H1 (cell line): ENCODE data around the gene APMAP. TPM values are rescaled to one million over a fixed set of nuclear protein-coding genes. Genes with fewer than 3 reads are reported as not detected.

Source experiments
- CTCF ChIA-PET: fragments of 300-600 bp; sonication (Branson Sonifier 250); formaldehyde crosslinking; loops from one replicate; lab custom pipeline; 2021; ENCODE audit not compliant: partially characterized antibody; lab: Charles Lee
- POLR2A ChIA-PET: fragments of 300-600 bp; sonication (Branson Sonifier 250); formaldehyde crosslinking; loops from one replicate; lab custom pipeline; 2021; ENCODE audit warnings: inconsistent platforms; ENCODE audit not compliant: partially characterized antibody; lab: Charles Lee
- DNase-seq, 2 experiments: peaks; one replicate each; pipeline versions ENCODE4 v3.0.0 to v3.0.0-alpha.2; 2010 to 2022; ENCODE audit warnings: low spot score in 2 of 2, low read depth in 1 of 2, mixed read lengths in 1 of 2
- FAIRE-seq: peaks from 2 replicates; lab custom pipeline; 2011; peaks lifted over from hg19 to GRCh38; lab: Jason Lieb, UNC
- H2AFZ ChIP-seq: 2 replicates; pipeline ENCODE4 v1.8.1; 2012; ENCODE audit warnings: low read length, inconsistent platforms
- H2AK5ac ChIP-seq: 2 replicates; pipeline ENCODE4 v1.6.1; 2013; ENCODE audit warnings: low read depth, low read length
- H2BK120ac ChIP-seq: replicated peaks from 2 replicates; pipeline ENCODE3; 2013; ENCODE audit warnings: low read depth, low read length, inconsistent platforms
- H2BK12ac ChIP-seq: 2 replicates; pipeline ENCODE4 v1.6.1; 2013; ENCODE audit warnings: low read depth, low read length
- H2BK15ac ChIP-seq: 2 replicates; pipeline ENCODE4 v1.6.1; 2013; ENCODE audit warnings: low read length
- H2BK20ac ChIP-seq: 2 replicates; pipeline ENCODE4 v1.6.1; 2013; ENCODE audit warnings: low read length
- H2BK5ac ChIP-seq: 2 replicates; pipeline ENCODE4 v1.6.1; 2013; ENCODE audit warnings: low read depth, low read length
- H3K14ac ChIP-seq: 2 replicates; pipeline ENCODE4 v1.6.1; 2013; ENCODE audit warnings: inconsistent platforms; ENCODE audit not compliant: insufficient read length
- H3K18ac ChIP-seq: 2 replicates; pipeline ENCODE4 v1.6.1; 2013; ENCODE audit warnings: low read length; ENCODE audit errors: extremely low read depth
- H3K23ac ChIP-seq: 2 replicates; pipeline ENCODE4 v1.6.1; 2013; ENCODE audit warnings: inconsistent platforms; ENCODE audit not compliant: insufficient read length
- H3K23me2 ChIP-seq: 2 replicates; pipeline ENCODE4 v1.6.1; 2013; ENCODE audit warnings: low read depth, low read length
- H3K27ac ChIP-seq: 2 replicates; pipeline ENCODE4 v1.6.1; 2011; ENCODE audit warnings: low read depth, low read length, inconsistent platforms
- H3K27me3 ChIP-seq, 4 experiments: replicated peaks in 1 of 4; 1 replicate in 1 of 4; 2 replicates in 3 of 4; pipeline versions ENCODE4 v1.6.1 to v1.8.1; 2011 to 2013; ENCODE audit warnings: low read length in 3 of 4, mild to moderate bottlenecking in 3 of 4, inconsistent platforms in 2 of 4, mixed read lengths in 2 of 4, moderate library complexity in 1 of 4; ENCODE audit not compliant: control insufficient read depth in 3 of 4, insufficient read depth in 3 of 4; ENCODE audit errors: extremely low read depth in 1 of 4
- H3K36me3 ChIP-seq, 4 experiments: 2 replicates each; pipeline versions ENCODE4 v1.6.1 to v1.8.1; 2011 to 2013; ENCODE audit warnings: mild to moderate bottlenecking in 4 of 4, low read length in 3 of 4, moderate library complexity in 2 of 4, control low read depth in 1 of 4, inconsistent platforms in 1 of 4; ENCODE audit not compliant: insufficient read depth in 4 of 4, control insufficient read depth in 2 of 4
- H3K4ac ChIP-seq: replicated peaks from 2 replicates; pipeline ENCODE3; 2013; ENCODE audit warnings: low read length, low read depth, mixed read lengths, inconsistent platforms; ENCODE audit not compliant: insufficient read length
- H3K4me1 ChIP-seq, 4 experiments: replicated peaks in 1 of 4; 1 replicate in 1 of 4; 2 replicates in 3 of 4; pipeline versions ENCODE4 v1.6.1 to v1.8.1; 2011 to 2013; ENCODE audit warnings: low read length in 3 of 4, inconsistent platforms in 2 of 4, mixed read lengths in 1 of 4; ENCODE audit not compliant: insufficient read depth in 4 of 4, control insufficient read depth in 3 of 4
- H3K4me2 ChIP-seq, 2 experiments: 2 replicates each; pipeline versions ENCODE4 v1.6.1 to v1.8.1; 2011 to 2013; ENCODE audit warnings: low read depth in 2 of 2, low read length in 2 of 2, control low read depth in 1 of 2, inconsistent platforms in 1 of 2, mild to moderate bottlenecking in 1 of 2; ENCODE audit not compliant: insufficient read depth in 1 of 2
- H3K4me3 ChIP-seq, 4 experiments: fragments of 200-600, 300-600 bp in 1 of 4; sonication (generic), shearing (Covaris generic), sonication (Bioruptor Twin) in 1 of 4; 2 replicates each; pipeline versions ENCODE4 v1.5.1 to v1.8.1; 2011 to 2016; ENCODE audit warnings: low read length in 4 of 4, low read depth in 3 of 4, control low read depth in 2 of 4, inconsistent platforms in 2 of 4, mild to moderate bottlenecking in 2 of 4, mixed read lengths in 1 of 4, moderate library complexity in 1 of 4; ENCODE audit not compliant: insufficient read depth in 2 of 4; ENCODE audit errors: extremely low read depth in 1 of 4
- H3K56ac ChIP-seq: replicated peaks from 2 replicates; pipeline ENCODE3; 2013; ENCODE audit warnings: low read depth, mild to moderate bottlenecking, mixed read lengths, low read length, inconsistent platforms; ENCODE audit not compliant: insufficient read length
- H3K79me1 ChIP-seq: 2 replicates; pipeline ENCODE4 v1.6.1; 2013; ENCODE audit warnings: low read depth, low read length, control low read depth
- H3K79me2 ChIP-seq, 2 experiments: 2 replicates each; pipeline versions ENCODE4 v1.6.1 to v1.8.1; 2012 to 2013; ENCODE audit warnings: low read length in 2 of 2, mild to moderate bottlenecking in 2 of 2, inconsistent platforms in 1 of 2; ENCODE audit not compliant: insufficient read depth in 2 of 2, control insufficient read depth in 1 of 2
- H3K9ac ChIP-seq, 4 experiments: replicated peaks in 1 of 4; 1 replicate in 1 of 4; 2 replicates in 3 of 4; pipeline versions ENCODE4 v1.6.1 to v1.8.1; 2011 to 2013; ENCODE audit warnings: low read depth in 3 of 4, low read length in 3 of 4, control low read depth in 2 of 4, mild to moderate bottlenecking in 2 of 4, moderate library complexity in 2 of 4, inconsistent platforms in 1 of 4; ENCODE audit errors: extremely low read depth in 1 of 4
- H3K9me3 ChIP-seq, 2 experiments: 2 replicates each; pipeline versions ENCODE4 v1.6.1 to v1.8.1; 2012 to 2013; ENCODE audit warnings: mild to moderate bottlenecking in 2 of 2, moderate library complexity in 2 of 2, control low read depth in 1 of 2, inconsistent platforms in 1 of 2, low read depth in 1 of 2, low read length in 1 of 2, mixed read lengths in 1 of 2; ENCODE audit not compliant: insufficient read depth in 2 of 2
- H4K20me1 ChIP-seq, 2 experiments: replicated peaks in 1 of 2; 2 replicates each; pipeline versions ENCODE3 to v1.8.1; 2011 to 2013; ENCODE audit warnings: inconsistent platforms in 2 of 2, low read length in 2 of 2, mild to moderate bottlenecking in 1 of 2; ENCODE audit not compliant: insufficient read depth in 2 of 2, control insufficient read depth in 1 of 2
- H4K5ac ChIP-seq: 2 replicates; pipeline ENCODE4 v1.6.1; 2013; ENCODE audit warnings: low read length, low read depth, mixed read lengths, inconsistent platforms; ENCODE audit not compliant: insufficient read length
- H4K8ac ChIP-seq: 2 replicates; pipeline ENCODE4 v1.8.0; 2013; ENCODE audit warnings: mild to moderate bottlenecking, moderate library complexity, low read length, inconsistent platforms; ENCODE audit not compliant: insufficient read depth; ENCODE audit errors: extremely low read depth
- H4K91ac ChIP-seq: replicated peaks from 2 replicates; pipeline ENCODE3; 2013; ENCODE audit warnings: low read length, mixed read lengths, inconsistent platforms; ENCODE audit not compliant: insufficient read length
- CTCF ChIP-seq, 3 experiments: IDR thresholded peaks; 1 replicate in 2 of 3; 2 replicates in 1 of 3; pipeline versions ENCODE4 v1.5.1 to v1.6.1; 2011; ENCODE audit warnings: low read length in 3 of 3, mild to moderate bottlenecking in 3 of 3, inconsistent platforms in 2 of 3, low read depth in 1 of 3, moderate library complexity in 1 of 3; ENCODE audit not compliant: insufficient read depth in 1 of 3; ENCODE audit errors: control extremely low read depth in 1 of 3
- E2F6 ChIP-seq: IDR thresholded peaks from 2 replicates; pipeline ENCODE4 v1.6.1; 2012; ENCODE audit warnings: inconsistent platforms
- JUN ChIP-seq: IDR thresholded peaks from 2 replicates; pipeline ENCODE4 v1.6.1; 2011; ENCODE audit warnings: low read depth, mild to moderate bottlenecking, improper control_type of control experiment, low read length
- JUND ChIP-seq: IDR thresholded peaks from 2 replicates; pipeline ENCODE4 v1.6.1; 2011; ENCODE audit warnings: mild to moderate bottlenecking, improper control_type of control experiment, low read length
- MAX ChIP-seq: IDR thresholded peaks from 2 replicates; pipeline ENCODE4 v1.6.1; 2012; ENCODE audit warnings: inconsistent platforms
- NANOG ChIP-seq: IDR thresholded peaks from 2 replicates; pipeline ENCODE4 v1.6.1; 2011; ENCODE audit warnings: low read length, low read depth, mild to moderate bottlenecking, inconsistent platforms; ENCODE audit not compliant: insufficient read depth, poor library complexity, severe bottlenecking
- RAD21 ChIP-seq, 2 experiments: IDR thresholded peaks in 1 of 2; conservative IDR thresholded peaks in 1 of 2; 2 replicates each; pipeline ENCODE4 v1.6.1; 2011; ENCODE audit warnings: low read depth in 2 of 2, low read length in 2 of 2, improper control_type of control experiment in 1 of 2, inconsistent platforms in 1 of 2, mild to moderate bottlenecking in 1 of 2, moderate library complexity in 1 of 2
- SIRT6 ChIP-seq: IDR thresholded peaks from one replicate; pipeline ENCODE4 v1.7.1; 2012; ENCODE audit warnings: low read length, inconsistent platforms
- WGBS, 2 experiments: shearing (Covaris generic) in 1 of 2; methylation state at CpG; one replicate each; pipeline versions ENCODE4 v1.1.6 to v1.1.7; 2013 to 2015; ENCODE audit warnings: low lambda C conversion rate in 2 of 2, mixed read lengths in 2 of 2, inconsistent platforms in 1 of 2, low coverage in 1 of 2, missing lambda C conversion rate in 1 of 2; ENCODE audit not compliant: insufficient replicate concordance in 2 of 2, insufficient coverage in 1 of 2, insufficient read length in 1 of 2; ENCODE audit errors: extremely low coverage in 1 of 2, missing lambda C conversion rate in 1 of 2; 5-methylcytosine and 5-hydroxymethylcytosine counted together
- polyA plus RNA-seq, 7 experiments: library from polyadenylated mRNA; depleted of rRNA in 3 of 7; stranded (reverse) in 5 of 7; unstranded in 2 of 7; fragments of >200 nt in 5 of 7; fragments of 200-250 nt in 2 of 7; gene quantifications; 1 replicate in 5 of 7; 2 replicates in 1 of 7; 4 replicates in 1 of 7; pipeline versions ENCODE4 v1.2.1 to v1.2.3, GENCODE V29; 2011 to 2013; ENCODE audit warnings: missing spikeins in 2 of 7, mixed read lengths in 2 of 7
- total RNA-seq: library from RNA; stranded (reverse); fragmentation: NEBNext Ultra II Directional; extraction: Animal tissue kit (Norgen Biotek cat#: 25700); gene quantifications from 2 replicates; pipeline ENCODE4 v1.2.1, GENCODE V29; 2021

APMAP gene
- total and polyA plus RNA-seq, 2 of the 8 experiments (the other 6 are each of a cell fraction or from before 2014, with no cell fraction given), result 31.3 to 66.0 TPM

- H4K8ac ChIP-seq, result no peak overlapping the region
- H3K18ac ChIP-seq, result no peak overlapping the region
- no peak overlapping the region for H2BK20ac ChIP-seq
- H2BK5ac ChIP-seq, result no peak overlapping the region
- H2BK15ac ChIP-seq, result no peak overlapping the region
- no peak overlapping the region for H3K56ac ChIP-seq
- WGBS, 2 experiments, result 89% methylated on average over 19 of the region's 19 CpGs; no CpG with 5 or more reads in 1 of the 2 experiments
- CTCF ChIA-PET, result no interaction called here
- FAIRE-seq, result no peak
- H2BK12ac ChIP-seq, result no peak overlapping the region
- no peak overlapping the region for H3K27ac ChIP-seq
- H2AK5ac ChIP-seq, result no peak overlapping the region
- no peaks in the 10 kb centered on the region for H3K4me1 ChIP-seq
- no peak for TF ChIP-seq SIRT6
- TF ChIP-seq JUN, result no peak
- TF ChIP-seq MAX, result no peak
- TF ChIP-seq CTCF (IDR thresholded peaks at IDR 0.05; ENCODE audit: control extremely low read depth in 1 of 3, insufficient read depth in 1 of 3, low read depth in 1 of 3, low read length in 3 of 3), result no peak
- no peak for TF ChIP-seq RAD21 (IDR thresholded peaks at IDR 0.05 in 1 of 2, conservative IDR thresholded peaks at IDR 0.05 in 1 of 2; ENCODE audit: low read depth in 2 of 2, low read length in 2 of 2)
- no peak for TF ChIP-seq NANOG
- TF ChIP-seq E2F6, result no peak
- TF ChIP-seq JUND, result no peak
- H3K9me3 ChIP-seq, result no peaks in the 10 kb centered on the region
- H2BK120ac ChIP-seq, result no peak overlapping the region
- peak in 1 of 2 experiments; percentile 22 for DNase-seq
- H4K91ac ChIP-seq, result no peak overlapping the region
- no peak overlapping the region for H3K14ac ChIP-seq
- POLR2A ChIA-PET, result no interaction called here
- no peak overlapping the region for H3K4me3 ChIP-seq
- no peak overlapping the region for H3K23ac ChIP-seq
- H3K23me2 ChIP-seq, result no peaks in the 10 kb centered on the region
- H3K27me3 ChIP-seq, result no peaks in the 10 kb centered on the region
- H3K36me3 ChIP-seq, result peaks cover 6 to 23% (median 17%) of the 10 kb centered on the region in 4 experiments; a peak in 7 of 8 replicates
- no peaks in the 10 kb centered on the region; a peak in 1 of 4 replicates for H3K79me2 ChIP-seq
- 0 out of 2 replicates have a peak, but pooled peaks cover 2% of the 10 kb centered on the region for H3K79me1 ChIP-seq
- no peak overlapping the region for H3K4me2 ChIP-seq
- no peak overlapping the region for H2AFZ ChIP-seq
- H3K4ac ChIP-seq, result no peak overlapping the region
- peaks cover 3 to 11% of the 10 kb centered on the region in 2 experiments for H4K20me1 ChIP-seq
- no peak overlapping the region for H4K5ac ChIP-seq
- H3K9ac ChIP-seq, result no peak overlapping the region
These were observed 23.1 kb downstream of the APMAP start for GRCh38 chr20:24969186-24970029.
